GM10248 (cell line): ENCODE data around the gene SPOCD1.

Source experiments
- CTCF ChIA-PET: fragments of 300-600 bp; sonication (Branson Sonifier 250); formaldehyde crosslinking; extraction: SDS; loops from one replicate; lab custom pipeline; 2021; ENCODE audit warnings: antibody characterized with exemption; lab: Yijun Ruan, JAX
- POLR2A ChIA-PET: fragments of 350-650 bp; sonication (Branson Sonifier 250); formaldehyde crosslinking; extraction: SDS; loops from one replicate; lab custom pipeline; 2020; ENCODE audit warnings: antibody characterized with exemption; lab: Yijun Ruan, JAX
- DNase-seq: peaks from one replicate; pipeline ENCODE4 v3.0.0; 2012; ENCODE audit errors: extremely low spot score
- TF ChIP-seq, protein P1 (sequence below): IDR thresholded peaks from 2 replicates; pipeline ENCODE4 v1.5.1; 2012; ENCODE audit warnings: mild to moderate bottlenecking, low read depth; ENCODE audit errors: extremely low read depth, missing control alignments, control extremely low read depth

SPOCD1 gene

GRCh38 chr1:31762726-31763670 is 52.8 kb downstream of the SPOCD1 start:
- DNase-seq = peak; percentile 66
- TF ChIP-seq, protein P1, sequence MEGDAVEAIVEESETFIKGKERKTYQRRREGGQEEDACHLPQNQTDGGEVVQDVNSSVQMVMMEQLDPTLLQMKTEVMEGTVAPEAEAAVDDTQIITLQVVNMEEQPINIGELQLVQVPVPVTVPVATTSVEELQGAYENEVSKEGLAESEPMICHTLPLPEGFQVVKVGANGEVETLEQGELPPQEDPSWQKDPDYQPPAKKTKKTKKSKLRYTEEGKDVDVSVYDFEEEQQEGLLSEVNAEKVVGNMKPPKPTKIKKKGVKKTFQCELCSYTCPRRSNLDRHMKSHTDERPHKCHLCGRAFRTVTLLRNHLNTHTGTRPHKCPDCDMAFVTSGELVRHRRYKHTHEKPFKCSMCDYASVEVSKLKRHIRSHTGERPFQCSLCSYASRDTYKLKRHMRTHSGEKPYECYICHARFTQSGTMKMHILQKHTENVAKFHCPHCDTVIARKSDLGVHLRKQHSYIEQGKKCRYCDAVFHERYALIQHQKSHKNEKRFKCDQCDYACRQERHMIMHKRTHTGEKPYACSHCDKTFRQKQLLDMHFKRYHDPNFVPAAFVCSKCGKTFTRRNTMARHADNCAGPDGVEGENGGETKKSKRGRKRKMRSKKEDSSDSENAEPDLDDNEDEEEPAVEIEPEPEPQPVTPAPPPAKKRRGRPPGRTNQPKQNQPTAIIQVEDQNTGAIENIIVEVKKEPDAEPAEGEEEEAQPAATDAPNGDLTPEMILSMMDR = peak; percentile 43
- POLR2A ChIA-PET = no interaction called here
- CTCF ChIA-PET = interaction anchor here (0.9 to 7.3 kb wide), 6 partner anchors 15 to 202 kb away, joined by 3 to 44 read pairs (median 4); partner anchors contain the start of gene COL16A1

GRCh38 chr1:31762323-31762722 is 53.5 kb downstream of the SPOCD1 start:
- CTCF ChIA-PET = interaction anchor here (1.0 to 7.3 kb wide), 6 partner anchors 14 to 203 kb away, joined by 3 to 44 read pairs (median 4); partner anchors contain the start of gene COL16A1
- POLR2A ChIA-PET = no interaction called here
- TF ChIP-seq, protein P1 = no peak
- no peak for DNase-seq

- TF ChIP-seq, protein P1 = no peak
- no peak for DNase-seq
- CTCF ChIA-PET = interaction anchor here (1.1 to 7.3 kb wide), 6 partner anchors 8 to 301 kb away, joined by 3 to 44 read pairs (median 7); partner anchors contain the start of gene COL16A1
- POLR2A ChIA-PET = interaction anchor here (0.6 kb wide), 1 partner anchor 27 kb away, joined by 5 read pairs; no protein-coding TSS in a partner anchor
These were observed 53.9 kb downstream of the SPOCD1 start for GRCh38 chr1:31761883-31762282.

DNA sequence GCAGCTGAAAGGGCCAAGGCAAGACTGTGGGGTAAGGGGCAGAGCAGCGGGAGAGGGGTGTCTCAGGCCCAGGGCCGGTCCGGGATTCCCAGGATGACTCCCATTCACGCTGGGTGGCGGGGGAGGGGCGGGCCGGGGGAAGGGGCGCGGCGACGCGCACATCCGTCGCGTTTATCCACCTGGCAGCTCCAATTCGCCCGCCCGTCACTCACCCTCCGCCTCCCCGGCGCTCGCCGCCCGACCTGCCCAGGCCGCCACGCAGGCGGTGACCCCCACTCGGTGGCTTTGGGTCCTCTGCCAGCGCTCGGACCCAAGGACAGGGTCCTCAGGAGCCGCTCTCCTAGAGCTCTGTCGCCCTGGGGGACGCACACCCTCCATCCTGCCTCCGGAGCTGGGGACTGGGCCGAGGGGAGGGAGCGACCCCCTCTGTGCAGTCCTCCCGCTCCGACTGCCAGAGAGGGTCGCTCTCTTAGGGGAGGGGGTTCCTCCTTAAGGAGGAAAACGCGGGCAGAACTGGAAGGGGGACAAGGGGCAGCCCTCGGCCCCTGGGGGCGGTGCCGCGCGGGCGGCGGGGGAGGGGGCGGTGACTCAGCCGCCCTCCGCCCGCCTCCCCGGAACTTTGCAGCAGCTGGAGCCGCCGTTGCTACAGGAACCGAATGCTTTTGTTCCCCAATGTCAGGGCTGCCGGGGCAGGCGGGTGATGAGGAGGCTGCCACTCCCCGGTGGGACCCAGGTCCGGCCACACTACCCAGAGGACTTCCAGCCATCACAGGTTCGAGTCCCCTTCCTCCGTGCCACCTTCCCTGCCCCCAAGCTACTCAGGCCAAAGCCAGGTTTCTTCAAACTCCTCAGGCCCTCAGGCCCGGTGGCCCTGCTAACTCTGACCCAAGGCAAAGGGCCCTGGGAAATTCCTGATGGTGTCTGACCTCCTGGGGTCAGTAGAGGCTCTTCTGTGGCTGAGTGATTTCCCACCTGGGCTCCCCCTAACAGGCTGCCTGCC is 55.1 kb downstream of the SPOCD1 start:
- TF ChIP-seq, protein P1 = no peak
- peak; percentile 75 for DNase-seq
- ChIA-PET POLR2A (no interaction called here), CTCF (interaction anchor here (1.0 to 7.3 kb wide), 7 partner anchors 9 to 303 kb away, joined by 3 to 44 read pairs (median 3); no protein-coding TSS in a partner anchor)

DNA sequence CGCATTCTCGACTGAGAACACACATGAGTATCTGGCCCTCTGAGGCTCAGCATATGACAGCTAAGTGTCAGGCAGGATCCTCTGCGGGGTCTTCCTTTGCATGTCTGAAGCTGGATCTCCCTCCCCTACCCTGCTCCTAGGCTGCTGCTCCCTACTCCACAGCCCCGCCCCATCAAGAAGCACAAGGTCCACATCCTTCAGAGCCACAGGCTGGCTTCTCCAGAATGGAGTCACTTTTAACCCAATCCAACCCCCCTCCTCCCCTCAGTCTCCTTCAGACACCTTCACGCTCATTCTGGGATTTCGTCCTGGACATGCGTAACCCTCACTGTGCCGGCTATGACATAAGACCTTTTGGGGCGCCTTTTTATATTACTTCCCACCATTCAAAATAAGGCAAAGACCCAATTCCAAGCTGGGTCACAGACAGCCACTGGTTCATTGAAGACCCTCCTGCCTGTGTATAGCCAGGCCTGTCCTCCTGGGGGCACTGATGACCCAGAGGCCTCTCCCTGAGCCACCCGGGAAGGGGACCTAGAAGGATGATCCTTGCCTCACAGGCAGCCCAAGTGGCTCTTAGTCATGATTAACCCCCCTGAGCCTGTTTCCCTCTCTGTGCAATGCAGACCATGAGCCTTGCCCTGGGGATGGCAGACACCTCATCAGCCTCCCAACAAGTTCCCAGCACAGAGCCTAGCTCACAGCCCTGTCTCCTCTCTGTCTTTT is 56.4 kb downstream of the SPOCD1 start:
- CTCF ChIA-PET = interaction anchor here (0.7 to 7.3 kb wide), 7 partner anchors 11 to 304 kb away, joined by 3 to 44 read pairs (median 5); no protein-coding TSS in a partner anchor
- TF ChIP-seq, protein P1 = no peak
- no peak for DNase-seq
- POLR2A ChIA-PET = interaction anchor here (0.6 kb wide), 1 partner anchor 902 kb away, joined by 4 read pairs; no protein-coding TSS in a partner anchor
